Activated CD4-positive, alpha-beta T cell treated with anti-CD3 and anti-CD28 coated beads, Interleukin-2, Interleukin-4, amounts not matched to agents 100 ng/mL and 50 ng/mL, durations not matched to agents 16 hours and 8 hours (primary cell): Measurements from ENCODE around the gene TAGLN2.
"Not testable (repeated sequence)": the region's sequence is repeated elsewhere in the genome, so short reads cannot be mapped to it uniquely, and the experiment has no call there.

Experiments
- DNase-seq: peaks from one replicate; pipeline ENCODE4 v3.0.0-alpha.2; 2020; ENCODE audit warnings: low spot score

Gene TAGLN2

GRCh38 chr1:159921251-159921650, 4.1 kb downstream of the TAGLN2 start:
- peak; percentile 61 for DNase-seq

GRCh38 chr1:159920651-159921050, 4.7 kb downstream of the TAGLN2 start:
- DNase-seq = no peak

- no peak for DNase-seq
Measured at GRCh38 chr1:159920202-159920601, 5.1 kb downstream of the TAGLN2 start.

- no peak for DNase-seq
Measured at GRCh38 chr1:159919236-159919865, 6.0 kb downstream of the TAGLN2 start.

- DNase-seq = no peak
Measured at GRCh38 chr1:159918352-159919200, 6.7 kb downstream of the TAGLN2 start.

- no peak for DNase-seq
Measured at GRCh38 chr1:159917533-159918351, 7.6 kb downstream of the TAGLN2 start.

- DNase-seq = no peak
Measured at GRCh38 chr1:159916242-159917051, 8.9 kb downstream of the TAGLN2 start.

GRCh38 chr1:159915571-159916241, 9.6 kb downstream of the TAGLN2 start:
- no peak for DNase-seq

GRCh38 chr1:159914252-159915018, 10.9 kb downstream of the TAGLN2 start:
- DNase-seq = no peak

GRCh38 chr1:159913451-159914192, 11.7 kb downstream of the TAGLN2 start:
- DNase-seq = no peak

GRCh38 chr1:159911326-159912070, 13.8 kb downstream of the TAGLN2 start:
- no peak for DNase-seq

- DNase-seq = no peak
Measured at GRCh38 chr1:159908031-159908940, 17.0 kb downstream of the TAGLN2 start.

GRCh38 chr1:159906960-159907359, 18.3 kb downstream of the TAGLN2 start:
- DNase-seq = no peak

GRCh38 chr1:159904036-159904435, 21.3 kb downstream of the TAGLN2 start:
- not testable (repeated sequence) for DNase-seq

- no peak for DNase-seq
Measured at GRCh38 chr1:159902541-159902940, 22.8 kb downstream of the TAGLN2 start.

GRCh38 chr1:159900755-159901360, 24.4 kb downstream of the TAGLN2 start:
- no peak for DNase-seq

GRCh38 chr1:159900086-159900680, 25.1 kb downstream of the TAGLN2 start, which contains the start of gene CFAP45:
Gene CFAP45, minus strand, starts transcription at chr1:159900165. Its CDS starts 67 bp downstream, at chr1:159900098.
- DNase-seq = no peak
